ENCODE data around the gene MSMO1. TPM values are rescaled to one million over a fixed set of nuclear protein-coding genes. Genes with fewer than 3 reads are reported as not detected.

Gene MSMO1
- total and polyA plus RNA-seq, 2 donors (not counting 3 experiments of a cell fraction or from before 2014, with no cell fraction given) = 74.3 to 109 TPM

DNA sequence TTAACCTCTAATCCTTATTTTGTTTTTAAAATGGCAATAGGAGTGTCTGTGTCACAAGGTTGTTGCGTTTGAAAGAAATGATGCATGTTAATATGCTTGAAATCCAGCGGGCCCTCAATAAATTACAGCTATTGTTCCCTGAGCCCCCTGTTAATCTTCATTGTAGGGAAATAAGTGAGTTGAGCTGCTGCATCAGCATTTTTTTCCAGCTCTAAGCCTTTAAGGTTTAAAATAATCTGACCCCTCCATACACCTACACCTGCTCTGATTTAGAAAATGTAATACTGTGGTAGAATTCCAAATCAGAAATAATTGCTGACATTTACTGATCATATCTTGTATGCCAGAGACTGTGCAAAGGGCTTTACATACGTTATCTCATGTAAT, 2.6 kb upstream of the MSMO1 start:
- ChIA-PET CTCF (interaction anchor here (1.3 to 3.6 kb wide), 2 partner anchors 154 to 194 kb away, joined by 3 to 33 read pairs; no protein-coding TSS in a partner anchor), POLR2A (no interaction called here)
- no peak overlapping the region for H3K27ac ChIP-seq (ENCODE audit: insufficient read depth, low read depth, low read length)
- H4K20me1 ChIP-seq (replicated peaks; ENCODE audit: control insufficient read depth, extremely low read depth, insufficient read depth, low read length) = no peaks in the 10 kb centered on the region
- H3K79me2 ChIP-seq (ENCODE audit: control insufficient read depth, insufficient read depth, low read length) = peaks cover 24% of the 10 kb centered on the region
- TF ChIP-seq FOS (IDR thresholded peaks at IDR 0.05; ENCODE audit: borderline replicate concordance, insufficient read depth, low read length) (no peak), POLR2A (IDR thresholded peaks at IDR 0.05; ENCODE audit: low read depth, low read length) (no peak), EZH2 (IDR thresholded peaks at IDR 0.05; ENCODE audit: borderline replicate concordance, low read depth, low read length, severe bottlenecking) (no peak), POLR2AphosphoS5 (IDR thresholded peaks at IDR 0.05; ENCODE audit: insufficient read depth, low read depth, low read length) (no peak), JUN (IDR thresholded peaks at IDR 0.05; ENCODE audit: borderline replicate concordance, insufficient read depth, insufficient read length, low read depth) (no peak), GATA2 (IDR thresholded peaks at IDR 0.05; ENCODE audit: insufficient read depth, insufficient read length, low read depth, low read length) (no peak)
- TF ChIP-seq, protein P1, sequence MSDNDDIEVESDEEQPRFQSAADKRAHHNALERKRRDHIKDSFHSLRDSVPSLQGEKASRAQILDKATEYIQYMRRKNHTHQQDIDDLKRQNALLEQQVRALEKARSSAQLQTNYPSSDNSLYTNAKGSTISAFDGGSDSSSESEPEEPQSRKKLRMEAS (IDR thresholded peaks at IDR 0.05; ENCODE audit: insufficient read depth, insufficient read length) = no peak
- TF ChIP-seq, protein P2, sequence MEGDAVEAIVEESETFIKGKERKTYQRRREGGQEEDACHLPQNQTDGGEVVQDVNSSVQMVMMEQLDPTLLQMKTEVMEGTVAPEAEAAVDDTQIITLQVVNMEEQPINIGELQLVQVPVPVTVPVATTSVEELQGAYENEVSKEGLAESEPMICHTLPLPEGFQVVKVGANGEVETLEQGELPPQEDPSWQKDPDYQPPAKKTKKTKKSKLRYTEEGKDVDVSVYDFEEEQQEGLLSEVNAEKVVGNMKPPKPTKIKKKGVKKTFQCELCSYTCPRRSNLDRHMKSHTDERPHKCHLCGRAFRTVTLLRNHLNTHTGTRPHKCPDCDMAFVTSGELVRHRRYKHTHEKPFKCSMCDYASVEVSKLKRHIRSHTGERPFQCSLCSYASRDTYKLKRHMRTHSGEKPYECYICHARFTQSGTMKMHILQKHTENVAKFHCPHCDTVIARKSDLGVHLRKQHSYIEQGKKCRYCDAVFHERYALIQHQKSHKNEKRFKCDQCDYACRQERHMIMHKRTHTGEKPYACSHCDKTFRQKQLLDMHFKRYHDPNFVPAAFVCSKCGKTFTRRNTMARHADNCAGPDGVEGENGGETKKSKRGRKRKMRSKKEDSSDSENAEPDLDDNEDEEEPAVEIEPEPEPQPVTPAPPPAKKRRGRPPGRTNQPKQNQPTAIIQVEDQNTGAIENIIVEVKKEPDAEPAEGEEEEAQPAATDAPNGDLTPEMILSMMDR (IDR thresholded peaks at IDR 0.05; ENCODE audit: extremely low read depth in 1 of 2, insufficient read depth in 1 of 2, low read depth in 1 of 2, low read length in 2 of 2) = no peak
- peaks cover 3% of the 10 kb centered on the region for H3K9me3 ChIP-seq (replicated peaks; ENCODE audit: control insufficient read depth, insufficient read depth, low read length)
- peaks cover 33% of the 10 kb centered on the region for H3K4me1 ChIP-seq (ENCODE audit: control insufficient read depth, extremely low read depth, insufficient read depth, low read length)
- DNase-seq (ENCODE audit: low read depth, low spot score) (no peak), FAIRE-seq (no peak)
- no peak overlapping the region for H2AFZ ChIP-seq (ENCODE audit: low read depth, low read length)
- H3K9me1 ChIP-seq (replicated peaks; ENCODE audit: control insufficient read depth, extremely low read depth, insufficient read depth, low read length) = no peaks in the 10 kb centered on the region
- no TSS peak for BruUV-seq (replicated peaks)
- intact Hi-C loops (cut with micrococcal nuclease) (no loop called here), dilution Hi-C loops (cut with MboI; ENCODE audit: extremely low pct_ligation_motif_present, low sequenced_read_pairs) (no loop called here)
- H3K4me3 ChIP-seq (replicated peaks in 1 of 3; ENCODE audit: insufficient read depth in 1 of 3, low read depth in 1 of 3, low read length in 3 of 3) = no peak overlapping the region
- H3K36me3 ChIP-seq (ENCODE audit: control insufficient read depth in 2 of 2, extremely low read depth in 1 of 2, insufficient read depth in 2 of 2, low read length in 2 of 2) = no peaks in the 10 kb centered on the region
- no peaks in the 10 kb centered on the region for H3K27me3 ChIP-seq (ENCODE audit: control insufficient read depth in 2 of 2, insufficient read depth in 2 of 2, low read length in 2 of 2)
- H3K4me2 ChIP-seq (ENCODE audit: insufficient read depth, low read length) = no peak overlapping the region
- no peak overlapping the region for H3K9ac ChIP-seq (replicated peaks; ENCODE audit: extremely low read depth, insufficient read depth, low read length)

Data from endothelial cell of umbilical vein (primary cell).